Erythroblast (primary cell): ENCODE measurements around the gene INTS15.

Source experiments
- GATA1 ChIP-seq: IDR thresholded peaks from 2 replicates; pipeline ENCODE4 v1.6.1; 2011; ENCODE audit warnings: low read depth, mild to moderate bottlenecking, control low read depth, low read length, moderate library complexity
- POLR2A ChIP-seq: IDR thresholded peaks from 2 replicates; pipeline ENCODE4 v1.6.1; 2011; ENCODE audit warnings: mild to moderate bottlenecking, low read length

DNA sequence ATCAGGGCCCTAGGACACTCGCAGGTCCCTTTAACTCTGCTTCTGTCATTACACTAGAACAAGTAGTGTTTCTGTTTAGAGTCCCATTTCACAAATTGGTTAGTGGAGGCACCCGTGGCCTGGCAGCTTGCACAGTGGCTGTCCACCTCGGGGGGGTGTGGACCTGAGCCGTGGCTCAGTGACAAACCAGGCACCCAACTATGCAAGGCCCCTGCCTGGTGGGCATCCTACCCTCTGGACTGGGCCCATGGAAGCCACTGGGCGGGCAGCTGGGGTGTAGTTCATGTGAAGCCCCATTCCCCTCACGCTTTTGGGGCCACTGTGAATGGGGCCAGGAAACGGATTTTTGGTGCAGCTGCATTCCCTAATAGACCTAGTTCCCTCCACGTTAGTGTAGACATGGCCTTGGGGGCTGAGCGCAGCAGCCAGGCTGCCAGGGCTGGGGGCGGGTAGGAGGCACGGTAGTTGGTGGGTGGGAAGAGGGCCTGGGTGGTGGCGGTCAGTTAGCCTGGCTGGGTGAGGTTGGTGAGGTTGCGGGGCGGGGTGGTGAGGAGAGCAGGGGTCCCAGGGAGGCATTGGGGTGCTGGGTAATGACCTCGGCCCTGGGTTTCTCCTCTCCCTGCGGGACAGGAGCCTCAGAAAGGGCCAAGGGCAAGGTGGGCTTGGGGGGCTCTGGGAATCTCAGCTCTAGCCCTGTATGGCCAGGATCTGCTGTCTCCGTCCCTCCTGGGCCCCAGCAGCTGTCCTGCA lies 66.0 kb downstream of the INTS15 start:
- TF ChIP-seq POLR2A (no peak), GATA1 (no peak)
